HG02642 (cell line): ENCODE results near the gene ZNF823.

Source experiments
- ATAC-seq: cut with Tn5 transposase; IDR thresholded peaks from one replicate; pipeline ENCODE4 v1.9.1; 2021; ENCODE audit warnings: mild to moderate bottlenecking; ENCODE audit not compliant: unreplicated experiment, poor library complexity

ZNF823 gene

DNA sequence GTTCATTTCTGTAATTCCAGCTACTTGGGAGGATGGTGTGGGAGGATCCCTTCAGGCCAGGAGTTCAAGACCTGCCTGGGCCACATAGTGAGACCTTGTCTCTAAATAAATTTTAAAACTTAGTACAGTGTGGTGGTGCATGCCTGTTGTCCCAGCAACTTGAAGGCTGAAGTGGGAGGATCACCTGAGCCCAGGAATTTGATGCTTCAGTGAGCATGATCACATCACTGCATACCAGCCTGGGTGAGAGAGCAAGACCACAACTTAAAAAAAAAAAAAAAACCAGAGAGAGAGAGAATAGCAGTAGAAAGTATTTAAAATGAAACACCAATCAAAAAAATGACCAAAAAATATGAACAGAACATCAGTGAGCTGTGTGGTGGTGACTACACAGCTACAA lies 7.1 kb upstream of the ZNF823 start:
- ATAC-seq: no peak

DNA sequence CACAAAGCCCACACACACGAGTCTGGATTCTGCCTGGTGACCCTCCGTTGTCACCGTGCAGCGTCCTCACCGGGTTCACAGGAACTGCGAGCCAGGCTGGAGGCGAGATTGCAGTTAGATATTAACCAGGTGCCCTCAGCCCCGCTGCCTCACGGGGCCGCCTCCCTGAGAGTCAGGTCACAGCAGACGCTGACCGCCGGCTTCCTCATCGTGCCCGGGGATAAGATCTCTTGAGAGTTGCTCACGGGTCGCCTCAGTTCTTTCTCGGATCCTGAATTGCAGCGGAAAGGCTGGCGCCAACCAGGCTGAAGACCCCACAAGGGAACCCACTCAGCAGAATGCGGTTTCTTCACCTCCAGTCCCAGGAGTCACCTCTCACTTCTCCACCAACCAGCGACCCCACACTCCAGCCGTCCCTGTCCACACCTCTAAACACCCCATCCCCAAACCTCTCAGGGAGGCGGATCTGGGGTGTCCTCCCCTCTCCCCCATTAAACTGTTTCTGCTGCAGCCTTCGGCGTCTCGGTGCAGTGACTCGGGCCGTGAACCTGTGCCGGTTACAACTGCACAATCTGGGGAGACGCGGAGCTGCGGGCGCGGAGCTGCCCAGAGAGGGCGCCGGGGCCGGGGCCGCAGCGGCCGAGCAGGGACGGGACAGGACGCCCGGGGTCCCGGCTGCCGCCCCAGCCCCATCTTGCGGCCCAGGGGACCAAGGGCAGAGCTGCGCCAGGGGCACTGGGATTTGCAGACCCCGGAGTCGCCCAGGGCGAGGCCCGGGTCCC lies 591 bp downstream of the ZNF823 start:
- ATAC-seq: peak; percentile 42

- no peak for ATAC-seq
These were observed 2.0 kb downstream of the ZNF823 start for GRCh38 chr19:11736696-11737095.

- ATAC-seq: no peak
These were observed 3.4 kb downstream of the ZNF823 start for GRCh38 chr19:11735375-11735774.

GRCh38 chr19:11729586-11729985 lies 9.2 kb downstream of the ZNF823 start:
- ATAC-seq: no peak

DNA sequence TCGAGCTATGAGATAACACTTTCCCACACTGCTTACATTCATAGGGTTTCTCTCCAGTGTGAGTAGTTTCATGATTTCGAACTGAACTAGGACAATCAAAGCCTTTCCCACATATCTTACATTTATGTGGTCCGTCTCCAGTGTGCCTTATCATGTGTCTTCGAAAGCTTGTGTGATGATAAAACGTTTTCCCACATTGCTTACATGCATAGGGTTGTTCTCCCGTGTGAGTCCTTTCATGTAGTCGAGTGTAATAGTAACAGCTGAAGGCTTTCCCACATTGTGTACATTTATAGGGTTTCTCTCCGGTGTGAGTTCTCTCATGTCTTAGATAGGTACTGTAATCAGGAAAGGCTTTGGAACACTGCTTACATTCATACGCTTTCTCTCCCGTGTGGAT lies 16.3 kb downstream of the ZNF823 start:
- no peak for ATAC-seq

- ATAC-seq: no peak
These were observed 17.1 kb downstream of the ZNF823 start for GRCh38 chr19:11721681-11722080.

DNA sequence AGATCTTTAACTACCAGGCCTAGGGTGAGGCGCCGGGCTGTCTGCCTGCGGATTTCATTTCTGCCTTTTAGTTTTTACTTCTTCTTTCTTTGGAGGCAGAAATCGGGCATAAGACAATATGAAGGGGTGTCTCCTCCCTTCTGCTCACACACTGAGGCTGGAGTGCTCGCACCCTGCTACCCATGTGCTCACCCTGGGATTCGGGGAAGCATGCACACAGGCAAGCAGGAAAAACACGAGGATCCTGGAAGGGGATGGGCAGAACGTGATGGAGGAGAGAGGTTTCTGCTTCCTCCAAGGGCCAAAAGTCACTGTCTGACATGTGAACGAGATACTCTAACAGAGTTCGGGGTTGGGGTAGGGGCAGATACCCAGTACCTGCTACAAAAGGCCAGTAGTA lies 28.4 kb downstream of the ZNF823 start:
- no peak for ATAC-seq

GRCh38 chr19:11708457-11708856 lies 30.3 kb downstream of the ZNF823 start:
- ATAC-seq: no peak

GRCh38 chr19:11705474-11705873 lies 33.3 kb downstream of the ZNF823 start:
- ATAC-seq: no peak

DNA sequence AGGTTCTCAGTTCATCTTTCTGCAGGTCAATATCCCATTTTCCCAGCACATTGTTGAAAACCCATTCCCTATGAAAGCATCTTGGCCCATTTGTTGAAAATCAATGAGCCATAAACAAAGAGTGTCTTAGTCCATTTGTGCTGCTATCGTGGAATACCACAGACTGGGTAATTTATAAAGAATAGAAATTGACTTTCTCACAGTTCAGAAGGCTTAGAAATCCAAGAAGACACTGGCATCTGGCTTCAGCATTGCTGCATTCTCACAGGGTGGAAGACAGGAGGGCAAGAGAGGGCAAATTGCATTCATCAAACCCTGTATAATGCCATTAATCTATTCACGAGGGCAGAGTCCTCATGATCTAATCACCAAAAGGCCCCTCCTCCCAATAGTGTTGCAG lies 34.1 kb downstream of the ZNF823 start:
- no peak for ATAC-seq

DNA sequence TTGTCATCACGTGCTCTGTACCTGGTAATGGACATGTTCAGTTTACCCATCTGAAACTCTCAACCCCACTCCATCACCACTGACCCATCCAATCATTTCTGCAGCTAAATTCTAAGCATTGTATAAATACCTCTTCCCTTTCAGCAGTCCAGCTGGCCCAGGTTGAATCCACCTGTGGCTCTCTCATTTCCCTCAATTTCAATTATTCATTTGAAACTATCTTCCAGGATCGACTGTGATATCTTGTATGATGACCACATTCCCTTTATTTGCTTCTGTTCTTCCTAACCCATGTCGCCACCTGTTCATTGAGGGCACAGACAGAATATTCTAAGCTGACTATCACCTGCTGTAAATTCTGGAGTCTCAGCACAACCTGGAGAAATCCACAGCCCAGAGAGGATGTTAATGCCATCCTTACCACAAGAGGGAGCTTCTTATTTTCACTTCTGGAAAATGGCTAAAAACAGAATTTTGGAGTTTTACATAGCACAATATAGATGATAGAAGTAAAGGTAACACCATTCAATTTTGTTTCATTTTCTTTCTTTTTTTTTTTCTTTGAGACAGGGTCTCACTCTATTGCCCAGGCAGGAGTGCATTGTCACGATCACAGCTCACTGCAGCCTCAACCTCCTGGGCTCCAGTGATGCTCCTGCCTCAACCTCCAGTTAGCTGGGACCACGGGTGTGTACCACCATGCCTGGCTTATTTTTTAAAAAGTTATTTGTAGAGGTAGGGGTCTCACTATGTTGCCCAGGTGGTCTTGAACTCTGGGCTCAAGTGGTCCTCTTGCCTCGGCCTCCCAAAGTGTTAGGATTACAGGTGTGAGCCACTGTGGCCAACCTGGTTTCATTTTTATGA lies 38.6 kb downstream of the ZNF823 start:
- ATAC-seq: no peak

GRCh38 chr19:11698231-11698630 lies 40.5 kb downstream of the ZNF823 start:
- ATAC-seq: no peak

- no peak for ATAC-seq
These were observed 41.4 kb downstream of the ZNF823 start for GRCh38 chr19:11697284-11697855.

DNA sequence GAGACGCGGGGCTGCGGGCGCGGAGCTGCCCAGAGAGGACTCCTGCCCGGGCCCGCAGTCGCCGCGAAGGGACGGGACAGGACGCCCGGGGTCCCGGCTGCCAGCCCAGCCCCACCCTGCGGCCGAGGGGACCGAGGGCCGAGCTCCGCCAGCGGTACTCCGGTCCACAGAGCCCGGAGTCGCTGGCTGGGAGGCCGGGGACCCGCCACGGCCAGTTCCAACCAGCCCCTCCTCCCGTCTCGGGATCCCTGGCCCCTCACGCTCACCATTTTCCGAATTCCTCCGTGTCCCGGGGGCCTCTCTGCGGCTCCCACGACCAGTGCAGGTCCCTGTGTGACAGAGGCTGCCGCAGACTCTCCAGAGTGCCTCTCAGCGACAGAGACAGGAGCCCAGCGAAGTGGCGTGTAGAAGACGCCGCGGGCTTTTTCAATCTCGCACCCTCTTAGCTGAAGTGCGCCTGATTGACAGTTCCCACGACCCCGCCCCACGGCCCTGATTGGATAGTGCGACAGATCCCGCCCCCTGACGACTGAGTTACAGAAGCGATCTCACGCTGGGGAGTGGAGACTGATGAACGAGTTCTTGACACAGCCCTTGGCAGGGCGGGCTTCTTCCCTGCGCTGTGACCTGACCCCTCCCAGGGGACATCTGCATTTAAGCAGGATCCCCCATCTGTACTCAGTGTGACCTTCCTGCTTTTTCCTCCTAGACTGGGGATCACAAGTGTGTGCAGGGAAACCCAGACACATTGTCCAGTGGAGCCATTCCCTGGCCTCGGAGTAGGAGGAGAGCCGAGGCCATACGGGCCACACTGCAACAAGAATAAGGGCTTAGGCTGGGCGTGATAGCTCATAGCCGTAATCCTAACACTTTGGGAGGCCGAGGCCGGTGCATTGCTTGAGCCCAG lies 44.0 kb downstream of the ZNF823 start:
- peak; percentile 93 for ATAC-seq

- ATAC-seq: no peak
These were observed 44.9 kb downstream of the ZNF823 start for GRCh38 chr19:11693505-11694499.

DNA sequence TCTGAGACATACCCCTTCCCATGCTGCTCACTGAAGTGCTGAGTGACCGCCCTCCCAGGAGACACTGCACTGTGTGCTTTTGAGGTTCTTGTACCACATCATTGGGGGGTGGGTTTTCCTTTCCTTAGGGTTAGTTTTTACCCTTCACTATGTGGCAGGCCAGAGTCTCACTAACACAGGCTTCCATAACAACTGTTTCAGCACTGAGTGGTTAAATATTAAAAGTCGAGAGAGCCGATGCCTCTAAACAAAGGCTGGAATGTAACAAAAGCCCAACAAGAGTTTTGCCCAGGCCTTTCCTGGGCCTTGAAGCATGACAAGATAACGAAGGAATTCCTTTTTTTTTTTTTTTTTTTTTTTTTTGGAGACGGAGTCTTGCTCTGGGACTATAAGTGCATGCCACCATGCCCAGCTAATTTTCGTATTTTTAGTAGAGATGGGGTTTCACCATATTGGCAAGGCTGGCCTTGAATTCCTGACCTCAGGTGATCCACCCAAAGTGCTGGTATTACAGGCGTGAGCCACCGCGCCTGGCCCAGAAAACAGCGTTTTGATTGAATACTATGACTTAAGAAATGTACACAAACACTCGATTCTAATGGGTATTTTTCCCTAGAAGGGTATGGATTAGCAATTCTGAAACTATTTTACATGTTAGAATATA lies 46.5 kb downstream of the ZNF823 start:
- no peak for ATAC-seq
